Medulla oblongata (tissue), 1 donor: Measurements from ENCODE around the gene STPG4.
"Not testable (repeated sequence)": the region's sequence is repeated elsewhere in the genome, so short reads cannot be mapped to it uniquely, and the experiment has no call there.

ENCODE experiments used
- DNase-seq: peaks from one replicate; pipeline ENCODE4 v3.0.0-alpha.2; 2015; ENCODE audit errors: extremely low spot score

Gene STPG4, protein sequence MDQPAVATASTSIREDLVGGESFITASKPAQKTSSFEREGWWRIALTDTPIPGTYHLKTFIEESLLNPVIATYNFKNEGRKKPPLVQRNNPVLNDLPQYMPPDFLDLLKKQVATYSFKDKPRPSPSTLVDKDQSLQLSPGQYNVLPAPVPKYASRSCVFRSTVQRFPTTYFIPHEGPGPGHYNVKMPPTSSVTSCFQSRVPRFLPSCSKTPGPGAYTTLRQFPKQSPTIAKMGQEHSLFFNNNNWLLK

DNA sequence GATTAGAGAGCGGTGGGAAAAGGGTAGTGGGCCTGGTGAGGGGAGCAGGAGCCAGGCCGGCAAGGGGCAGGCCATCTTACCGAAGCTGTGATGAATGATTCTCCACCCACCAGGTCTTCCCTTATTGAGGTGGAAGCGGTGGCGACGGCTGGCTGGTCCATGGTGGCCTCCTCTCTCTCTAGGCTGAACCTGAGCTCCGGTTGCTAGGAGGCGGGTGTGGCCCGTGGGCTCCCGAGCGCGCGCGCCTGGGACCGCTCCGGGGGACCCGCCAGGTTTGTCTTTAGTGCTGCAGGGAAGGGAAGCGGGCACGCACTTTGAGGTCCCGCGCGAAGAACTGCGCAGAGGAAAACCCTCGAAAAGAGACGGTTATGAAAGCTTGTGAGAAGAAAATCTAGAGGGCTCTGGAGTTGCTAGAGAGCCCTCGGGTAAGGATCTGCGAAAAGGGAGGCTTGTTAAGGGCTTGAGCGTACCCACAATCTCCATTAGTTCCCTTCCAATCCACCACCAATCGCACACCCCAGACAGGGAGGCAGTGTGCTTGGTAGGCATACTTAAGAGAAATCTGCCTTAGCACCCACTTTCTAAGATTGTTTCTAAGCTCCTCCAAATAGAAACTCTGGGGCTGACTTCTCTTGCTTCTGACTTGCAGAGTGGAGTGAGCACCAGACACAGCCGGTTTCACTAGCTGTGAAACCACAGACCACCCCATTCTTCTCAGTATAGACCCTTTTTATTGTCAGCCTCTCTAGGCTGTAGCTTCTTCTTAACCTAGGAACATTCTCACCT lies at the start of gene STPG4:
TSS of gene STPG4 (minus strand) at position 218 of the 786 bp plus-strand sequence. CDS start at position 161, 57 bp downstream.
- no peak for DNase-seq

- no peak for DNase-seq
Measured at GRCh38 chr2:47204691-47205090, 49.6 kb upstream of the STPG4 start.

DNA sequence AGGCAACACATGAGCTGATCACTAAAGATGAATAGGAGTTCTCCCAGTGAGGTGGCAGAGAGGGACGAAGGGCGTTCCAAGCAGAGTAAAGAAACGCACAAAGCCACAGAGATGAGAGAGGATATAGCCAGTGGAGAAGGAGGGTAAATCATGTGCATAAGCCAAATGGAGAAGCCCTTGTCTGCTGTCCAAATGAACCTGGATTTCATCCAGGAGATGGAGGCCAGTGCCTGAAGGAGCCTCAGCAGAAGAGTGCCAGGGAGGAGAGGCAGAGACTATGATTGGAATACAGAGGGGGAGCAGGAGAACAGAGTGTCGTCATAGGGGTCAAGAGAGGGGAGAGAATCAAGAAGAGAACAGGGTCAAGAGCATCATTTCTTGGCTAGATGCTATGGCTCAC lies 48.9 kb upstream of the STPG4 start:
- no peak for DNase-seq

GRCh38 chr2:47201224-47201623 lies 46.1 kb upstream of the STPG4 start:
- DNase-seq, result no peak

DNA sequence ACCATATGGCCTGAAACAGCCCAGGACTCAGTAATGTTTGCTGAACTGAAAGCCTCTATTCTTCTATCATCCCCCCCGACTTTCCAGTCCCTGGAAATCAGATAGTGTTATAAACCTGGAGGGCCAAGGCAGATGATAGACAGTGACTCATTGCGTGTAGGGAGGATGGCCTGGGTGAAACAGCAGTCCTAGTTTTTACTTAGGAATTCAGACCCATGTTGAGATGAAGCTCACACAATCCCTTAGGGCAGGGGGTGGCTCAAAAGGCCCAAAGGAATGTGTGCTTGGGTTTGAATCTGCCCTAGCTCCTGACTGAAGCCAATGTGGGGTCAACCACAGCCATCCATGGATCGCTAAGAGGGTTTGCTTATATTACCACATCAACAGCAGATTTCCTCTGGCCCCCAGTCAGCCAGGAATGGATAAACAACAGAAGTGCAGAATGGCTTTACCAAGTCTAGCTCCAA lies 43.9 kb upstream of the STPG4 start:
- DNase-seq, result no peak

DNA sequence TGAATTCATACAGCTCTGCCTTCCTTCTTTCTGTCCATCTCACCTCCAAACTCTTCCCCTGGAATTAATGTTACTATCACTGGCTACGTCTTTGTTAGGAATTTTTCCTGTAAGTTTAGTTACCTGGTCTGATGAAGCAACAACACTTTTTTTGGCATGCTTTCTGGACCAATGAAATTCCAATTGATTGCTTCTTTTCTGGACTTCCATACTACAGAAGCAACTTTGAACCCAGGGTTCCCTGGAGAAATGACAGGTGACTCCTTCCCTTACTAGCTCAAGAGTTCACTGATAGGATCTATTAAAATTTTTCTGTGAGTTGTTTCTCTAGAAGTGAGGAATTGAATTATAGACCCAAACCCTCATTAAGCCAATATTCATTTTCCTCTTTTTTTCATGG lies 41.4 kb upstream of the STPG4 start:
- no peak for DNase-seq

- no peak for DNase-seq
Measured at GRCh38 chr2:47196046-47196445, 40.9 kb upstream of the STPG4 start.

DNA sequence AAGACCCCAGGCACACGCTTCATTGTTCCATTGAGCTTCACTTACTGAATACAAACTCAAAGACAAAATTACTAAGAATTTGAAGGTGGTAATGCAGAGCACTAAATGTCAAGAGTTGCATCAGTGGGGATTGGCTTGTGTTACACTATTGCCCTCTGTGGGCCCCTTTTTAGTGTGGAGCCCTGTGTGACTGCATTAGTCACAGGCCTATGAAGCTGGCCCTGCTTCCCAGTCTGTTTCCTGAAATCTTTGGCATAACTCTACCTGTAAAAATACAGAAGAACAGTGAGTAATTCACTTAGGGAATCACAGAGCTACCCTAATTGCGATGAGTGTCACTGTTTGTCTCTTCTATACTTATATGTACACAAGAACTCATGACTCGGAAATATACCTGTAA lies 40.0 kb upstream of the STPG4 start:
- no peak for DNase-seq

DNA sequence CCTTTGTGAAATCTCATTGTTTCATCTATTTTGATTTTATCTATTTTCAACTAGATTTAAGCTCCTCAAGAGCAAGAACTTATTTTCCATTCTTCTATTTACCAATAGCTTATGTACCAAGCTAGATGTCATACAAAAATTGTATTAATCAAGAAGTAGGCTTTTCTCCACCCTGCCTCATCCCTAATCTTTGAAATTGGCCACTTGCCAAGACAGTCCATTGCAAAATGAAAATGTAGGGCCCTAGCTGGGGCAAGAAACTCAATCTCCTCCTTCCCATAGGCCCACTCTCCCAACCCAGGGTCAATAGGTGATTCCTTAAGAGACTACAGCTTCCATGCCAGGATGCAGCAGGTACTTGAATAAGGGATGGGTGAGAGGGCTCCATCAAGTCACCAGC lies 39.3 kb upstream of the STPG4 start:
- DNase-seq, result no peak

DNA sequence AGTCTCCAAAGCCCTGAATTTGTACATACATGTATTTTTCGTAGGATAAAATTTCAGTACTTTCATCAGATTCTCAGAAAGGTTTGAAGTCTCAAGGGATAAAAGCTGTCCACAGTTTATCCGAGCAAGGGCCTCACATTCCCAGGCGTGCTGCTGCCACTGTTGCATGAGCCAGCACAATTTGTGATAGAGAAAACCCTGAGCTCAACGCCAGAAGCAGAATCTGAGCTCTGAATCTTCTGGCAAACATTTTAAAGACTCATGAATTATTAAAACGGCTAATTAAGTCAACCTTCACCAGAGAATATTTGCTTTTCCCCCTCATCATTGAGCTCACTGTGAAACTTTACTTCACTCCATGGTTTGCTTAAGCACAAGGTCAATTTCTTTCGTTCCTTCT lies 38.5 kb upstream of the STPG4 start:
- peak; percentile 53 for DNase-seq

- no peak for DNase-seq
Measured at GRCh38 chr2:47190188-47190881, 35.2 kb upstream of the STPG4 start.

- DNase-seq, result no peak
Measured at GRCh38 chr2:47189635-47190034, 34.5 kb upstream of the STPG4 start.

- DNase-seq, result no peak
Measured at GRCh38 chr2:47187069-47187468, 32.0 kb upstream of the STPG4 start.

DNA sequence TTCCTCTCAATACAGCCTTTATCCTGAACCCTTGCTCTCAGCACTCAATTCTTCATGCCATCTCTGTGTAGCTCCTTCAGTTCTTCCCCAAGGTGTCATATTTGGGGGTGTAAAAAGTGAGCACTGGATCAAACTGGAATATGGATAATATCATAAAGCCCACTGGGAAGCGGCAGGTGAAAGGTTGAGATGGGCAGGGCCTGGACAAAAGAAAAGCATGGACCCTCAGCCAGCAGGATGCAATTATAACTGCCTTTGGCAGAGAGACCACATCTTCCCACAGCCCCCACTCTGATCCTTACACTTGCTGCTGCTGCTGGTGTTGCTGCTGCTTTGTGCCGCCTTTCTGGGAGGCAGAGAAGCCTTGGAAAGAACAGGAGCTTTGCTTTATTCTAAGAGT lies 31.2 kb upstream of the STPG4 start:
- no peak for DNase-seq

GRCh38 chr2:47185098-47185497 lies 30.0 kb upstream of the STPG4 start:
- not testable (repeated sequence) for DNase-seq

- DNase-seq, result no peak
Measured at GRCh38 chr2:47181176-47181575, 26.1 kb upstream of the STPG4 start.

- DNase-seq, result no peak
Measured at GRCh38 chr2:47180531-47180930, 25.4 kb upstream of the STPG4 start.

- peak; percentile 32 for DNase-seq
Measured at GRCh38 chr2:47179388-47179787, 24.3 kb upstream of the STPG4 start.

DNA sequence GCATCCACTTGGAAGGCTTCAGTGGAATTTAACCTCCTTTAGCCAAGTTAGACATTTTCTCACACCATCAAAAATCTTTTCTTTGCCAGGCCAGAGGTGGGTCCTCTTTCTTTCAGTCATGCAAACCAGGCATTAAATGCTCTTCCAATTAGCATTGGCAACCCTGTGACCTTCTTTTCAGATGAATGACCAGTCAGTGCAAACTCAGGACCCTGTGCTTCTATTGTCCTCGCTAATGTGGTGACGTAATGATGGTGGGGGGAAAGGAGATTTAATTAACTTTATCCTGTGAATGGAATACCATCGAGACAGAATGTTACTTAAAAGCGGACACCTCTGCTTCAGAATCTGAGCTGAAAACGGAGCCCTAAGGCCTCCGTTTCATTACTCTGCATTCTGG lies 23.2 kb upstream of the STPG4 start:
- DNase-seq, result no peak

DNA sequence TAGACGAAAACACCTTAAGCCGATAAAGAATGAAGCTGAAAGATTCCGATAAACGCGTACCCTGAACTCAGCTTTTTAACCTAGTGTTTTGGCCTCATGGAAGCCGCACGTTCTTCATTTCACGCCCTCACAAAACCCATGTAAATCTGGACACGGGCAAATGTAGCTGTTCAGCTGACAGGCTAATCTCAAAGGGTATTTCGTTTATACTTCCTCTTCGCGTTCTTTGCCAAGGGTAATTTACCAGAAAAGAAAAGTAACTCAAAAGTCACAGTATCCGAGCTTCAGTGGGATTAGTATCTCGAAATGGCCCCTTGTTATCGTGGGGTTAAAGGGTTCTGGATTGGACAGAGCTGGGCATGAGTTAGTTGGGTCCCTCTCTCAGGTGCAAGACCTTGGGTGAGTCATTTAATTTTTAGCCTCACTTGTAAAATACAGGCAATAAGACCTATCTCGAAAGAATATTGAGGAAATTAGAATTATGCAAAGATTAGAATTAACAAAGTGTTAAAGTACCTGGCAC lies 22.0 kb upstream of the STPG4 start:
- DNase-seq, result no peak

- peak; percentile 66 for DNase-seq
Measured at GRCh38 chr2:47174733-47175361, 19.7 kb upstream of the STPG4 start.
